HPDE6-E6E7 (cell line): ENCODE results near the gene ERLEC1.
"Not testable (repeated sequence)": the region's sequence is repeated elsewhere in the genome, so short reads cannot be mapped to it uniquely, and the experiment has no call there.

Source experiments
- DNase-seq: peaks from one replicate; pipeline ENCODE4 v3.0.0; 2011; ENCODE audit warnings: missing footprints; ENCODE audit errors: extremely low spot score

ERLEC1 gene

GRCh38 chr2:53829980-53830290 lies 43.1 kb downstream of the ERLEC1 start:
- not testable (repeated sequence) for DNase-seq

- DNase-seq = no peak
These were observed 53.7 kb downstream of the ERLEC1 start for GRCh38 chr2:53840580-53840979.

GRCh38 chr2:53841651-53842050 lies 54.8 kb downstream of the ERLEC1 start:
- not testable (repeated sequence) for DNase-seq

GRCh38 chr2:53842891-53843290 lies 56.0 kb downstream of the ERLEC1 start:
- DNase-seq = no peak

GRCh38 chr2:53843595-53843994 lies 56.8 kb downstream of the ERLEC1 start:
- no peak for DNase-seq

- DNase-seq = no peak
These were observed 61.2 kb downstream of the ERLEC1 start for GRCh38 chr2:53848062-53848461.

GRCh38 chr2:53851052-53851757 lies 64.4 kb downstream of the ERLEC1 start:
- not testable (repeated sequence) for DNase-seq

- DNase-seq = no peak
These were observed 65.7 kb downstream of the ERLEC1 start for GRCh38 chr2:53852532-53852931.

GRCh38 chr2:53854678-53855077 lies 67.8 kb downstream of the ERLEC1 start:
- DNase-seq = no peak

GRCh38 chr2:53856272-53856671 lies 69.4 kb downstream of the ERLEC1 start:
- no peak for DNase-seq

- no peak for DNase-seq
These were observed 72.7 kb downstream of the ERLEC1 start, which contains the start of gene GPR75 for GRCh38 chr2:53859206-53860181. Gene GPR75 (minus strand): TSS chr2:53859967. CDS start chr2:53854756, 5,211 bp downstream.

- DNase-seq = no peak
These were observed 75.0 kb downstream of the ERLEC1 start for GRCh38 chr2:53861824-53862223.

GRCh38 chr2:53863538-53864227 lies 76.8 kb downstream of the ERLEC1 start:
- DNase-seq = no peak

GRCh38 chr2:53865264-53865663 lies 78.4 kb downstream of the ERLEC1 start:
- DNase-seq = no peak

GRCh38 chr2:53865962-53866361 lies 79.1 kb downstream of the ERLEC1 start:
- DNase-seq = no peak

- DNase-seq = no peak
These were observed 80.3 kb downstream of the ERLEC1 start for GRCh38 chr2:53867169-53867568.

GRCh38 chr2:53867773-53868172 lies 80.9 kb downstream of the ERLEC1 start:
- no peak for DNase-seq
